NCI-H2227 (cell line): ENCODE results near the gene EGFL6.
"Not testable (repeated sequence)": the region's sequence is repeated elsewhere in the genome, so short reads cannot be mapped to it uniquely, and the experiment has no call there.

Experiments
- DNase-seq: peaks from one replicate; lab custom pipeline; 2025; ENCODE audit not compliant: unreplicated experiment; lab: John Stamatoyannopoulos, UW

Gene EGFL6

DNA sequence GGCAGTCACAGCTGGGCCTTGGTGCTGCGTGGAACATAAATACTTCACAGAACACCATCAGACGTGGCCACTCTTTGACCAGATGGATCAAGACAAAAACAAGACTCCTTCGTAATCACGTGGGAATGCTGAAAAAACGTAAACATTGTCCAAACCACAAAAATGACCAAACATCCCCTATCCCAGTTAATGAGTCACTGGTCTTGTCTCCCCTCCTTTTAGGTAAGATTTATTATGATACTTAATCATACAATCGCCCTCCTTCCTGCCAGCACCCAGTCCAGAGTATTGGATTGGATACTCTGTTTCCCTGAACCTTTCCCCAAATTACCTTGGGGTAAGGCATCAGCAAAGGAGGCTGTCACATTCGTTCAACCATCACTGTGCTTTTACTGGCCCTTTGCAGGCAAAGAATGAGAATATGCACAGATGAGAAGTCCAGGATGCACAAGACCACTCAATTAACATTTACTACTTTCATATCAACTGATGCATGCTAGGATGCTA is 82.9 kb downstream of the EGFL6 start:
- DNase-seq: no peak

DNA sequence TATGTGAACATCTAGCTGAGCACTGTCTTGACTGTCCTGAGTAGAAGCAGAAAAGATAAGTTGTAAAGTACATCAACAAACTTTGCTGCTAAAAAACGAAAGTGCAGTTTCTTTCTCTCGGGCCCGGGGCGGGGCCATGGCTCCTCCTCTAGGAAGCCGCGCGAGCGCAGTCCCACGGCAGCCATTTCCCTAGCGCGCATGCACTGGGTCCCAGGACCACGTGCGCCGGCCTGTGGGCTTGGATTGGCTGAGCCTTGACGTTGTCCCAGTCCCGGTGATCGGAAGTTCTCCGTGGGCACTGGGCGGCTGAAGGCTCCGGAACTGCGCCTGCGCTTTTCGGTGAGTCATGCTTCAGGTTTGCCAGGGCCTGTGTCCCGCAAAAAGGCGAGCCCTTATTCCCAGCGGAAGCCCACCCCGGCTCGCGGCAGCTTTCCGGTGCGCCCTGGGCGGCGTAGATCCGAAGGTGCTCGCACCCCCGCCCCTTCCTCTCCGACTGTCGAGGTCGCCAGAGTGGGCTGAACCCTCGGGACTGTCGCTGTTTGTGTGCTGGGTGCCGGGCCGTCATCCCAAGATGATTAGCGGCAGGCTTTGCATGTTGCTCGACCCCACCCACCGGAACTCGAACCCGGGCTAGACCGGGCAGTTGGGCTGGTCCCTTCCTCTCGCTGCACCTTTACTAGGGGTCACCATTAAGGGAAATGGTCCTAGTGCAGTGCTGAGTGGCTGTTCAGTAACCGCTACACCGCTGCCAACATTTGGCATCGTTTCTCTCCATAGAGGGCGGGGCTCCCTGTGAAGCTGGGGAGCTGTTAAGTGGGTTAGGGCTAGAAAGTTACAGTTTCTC is 83.7 kb downstream of the EGFL6 start, which contains the start of gene TCEANC:
TCEANC (plus strand) TSS at position 292 of the 844 bp plus-strand sequence. CDS start 9,368 bp downstream, outside the sequence.
- DNase-seq: peak; percentile 99

DNA sequence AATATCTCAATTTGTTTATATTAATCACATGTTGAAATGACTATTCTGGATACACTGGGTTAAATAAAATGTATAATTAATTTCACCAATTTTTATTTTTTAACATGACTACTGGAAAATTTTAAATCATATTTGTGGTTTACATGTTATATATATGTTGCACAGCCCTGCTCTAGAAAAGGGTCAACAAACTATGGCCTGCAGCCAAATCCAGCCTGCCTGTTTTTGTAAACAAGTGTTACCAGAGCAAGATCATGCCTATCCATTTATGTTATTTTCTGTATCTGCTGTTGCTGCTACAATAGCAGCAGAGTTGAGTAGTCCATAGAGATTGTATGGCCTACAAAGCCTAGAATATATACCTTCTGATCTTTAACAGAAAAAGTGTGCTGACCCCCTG is 84.7 kb downstream of the EGFL6 start:
- DNase-seq: no peak

DNA sequence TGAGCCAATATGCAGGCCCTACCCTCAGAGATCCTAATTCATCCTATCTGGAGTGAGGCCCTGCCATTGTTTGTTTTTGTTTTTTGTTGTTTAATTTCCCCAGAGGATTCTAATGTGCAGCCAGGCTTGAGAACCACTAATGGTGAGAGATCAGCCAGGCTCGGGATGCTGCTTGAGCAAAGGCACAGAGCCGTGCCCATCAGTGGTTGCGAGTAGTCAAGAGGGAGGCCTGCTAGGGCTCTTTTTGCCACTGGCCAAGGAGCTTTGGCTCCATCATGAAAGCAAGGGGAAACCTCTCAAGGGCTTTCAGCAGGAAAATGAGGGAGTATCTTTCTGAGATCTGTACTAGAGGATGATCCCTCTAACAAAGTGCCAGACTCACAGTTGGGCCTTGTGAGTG is 86.3 kb downstream of the EGFL6 start:
- DNase-seq: no peak

DNA sequence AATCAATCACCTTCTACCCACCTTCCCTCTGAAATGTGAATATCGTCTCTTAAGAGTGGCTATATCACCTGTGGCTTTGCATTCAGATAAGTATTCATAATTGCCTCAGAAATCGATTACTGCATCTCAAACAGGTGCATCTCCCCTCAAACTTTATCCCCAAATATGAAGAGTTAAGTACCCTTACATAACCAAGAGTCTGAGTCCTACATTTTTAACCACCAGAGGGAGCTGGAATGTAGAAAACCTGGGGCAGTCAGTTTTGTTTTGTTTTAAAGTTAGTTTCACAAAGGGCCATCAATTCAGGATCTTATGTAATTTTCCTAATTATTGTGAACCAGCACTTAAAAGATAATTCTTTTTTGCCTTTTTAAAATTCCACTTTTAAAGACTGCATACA is 89.2 kb downstream of the EGFL6 start:
- peak; percentile 62 for DNase-seq

DNA sequence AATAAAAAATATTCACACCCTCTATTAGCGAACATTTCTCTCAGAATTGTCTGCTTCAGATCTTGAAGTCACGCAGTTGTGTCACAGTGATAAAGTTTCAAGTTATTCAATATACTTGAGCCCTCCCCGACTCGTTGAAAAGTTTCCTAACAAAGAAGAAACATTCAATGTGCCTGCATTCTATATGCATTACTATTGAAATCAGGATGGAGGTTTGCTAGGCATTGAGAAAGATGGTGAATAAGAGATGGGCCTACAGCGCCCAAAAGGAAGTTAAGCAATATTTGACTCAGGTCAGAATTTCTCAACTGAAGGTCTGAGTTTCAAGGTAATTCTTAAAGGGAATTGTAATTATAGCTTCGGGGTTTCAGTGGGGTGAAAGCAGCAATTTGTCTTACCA is 89.7 kb downstream of the EGFL6 start:
- DNase-seq: no peak

DNA sequence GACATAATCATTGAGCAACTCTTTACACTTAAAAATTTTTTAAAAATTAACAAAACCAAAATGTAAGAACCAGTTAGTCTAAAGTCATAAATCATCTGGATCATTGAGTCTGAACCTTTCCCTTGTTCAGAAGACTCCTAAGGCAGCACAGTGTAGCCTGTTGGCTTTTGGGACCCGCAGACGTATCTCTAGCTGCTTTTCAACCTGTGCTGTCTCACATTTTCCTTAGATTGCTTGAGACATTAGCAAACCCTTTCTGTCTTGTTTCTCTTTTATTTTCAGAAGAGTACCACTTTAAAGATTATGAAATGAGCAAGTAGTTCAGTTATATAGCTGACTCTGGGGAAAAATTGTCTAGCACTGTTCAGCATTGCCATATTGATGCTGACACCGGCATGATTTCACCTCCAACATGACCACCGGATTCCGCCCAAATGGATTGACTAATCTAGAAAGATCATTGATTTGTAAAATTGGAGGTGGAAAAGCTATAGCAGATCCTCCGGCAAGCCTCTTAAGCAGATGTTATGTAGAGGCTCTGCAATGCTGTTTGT is 92.4 kb downstream of the EGFL6 start:
- DNase-seq: no peak

DNA sequence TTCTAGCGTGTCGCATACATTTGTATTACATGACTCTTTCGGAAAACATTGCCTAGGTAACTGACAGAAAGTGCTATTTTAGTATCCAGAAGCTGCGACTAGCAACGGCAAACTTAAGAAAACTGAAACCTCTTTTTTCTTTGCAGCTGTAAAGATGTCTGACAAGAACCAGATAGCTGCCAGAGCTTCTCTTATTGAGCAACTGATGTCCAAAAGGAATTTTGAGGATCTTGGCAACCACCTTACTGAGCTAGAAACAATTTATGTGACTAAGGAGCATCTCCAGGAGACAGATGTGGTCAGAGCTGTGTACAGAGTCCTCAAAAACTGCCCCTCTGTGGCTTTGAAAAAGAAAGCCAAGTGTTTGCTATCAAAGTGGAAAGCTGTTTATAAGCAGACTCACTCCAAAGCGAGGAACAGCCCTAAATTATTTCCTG is 93.0 kb downstream of the EGFL6 start:
- DNase-seq: no peak

DNA sequence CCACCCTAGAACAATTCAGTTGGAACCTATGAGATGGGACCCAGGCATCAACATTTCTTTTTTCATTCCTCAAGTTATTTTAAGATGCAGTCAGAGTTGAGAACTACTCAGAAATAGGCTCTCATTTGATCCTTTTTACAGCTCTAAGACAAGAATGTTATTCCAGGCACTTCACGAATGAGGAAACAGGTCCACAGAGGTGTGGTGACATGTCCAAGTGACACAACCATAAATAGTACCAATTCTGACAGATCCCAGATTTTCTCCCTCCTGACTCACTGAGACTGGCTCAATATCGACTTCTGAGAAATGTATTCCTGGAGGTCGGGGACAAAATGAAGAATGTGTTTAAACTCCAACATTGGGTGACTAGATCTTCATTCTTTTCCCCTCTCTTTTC is 94.6 kb downstream of the EGFL6 start:
- DNase-seq: no peak

DNA sequence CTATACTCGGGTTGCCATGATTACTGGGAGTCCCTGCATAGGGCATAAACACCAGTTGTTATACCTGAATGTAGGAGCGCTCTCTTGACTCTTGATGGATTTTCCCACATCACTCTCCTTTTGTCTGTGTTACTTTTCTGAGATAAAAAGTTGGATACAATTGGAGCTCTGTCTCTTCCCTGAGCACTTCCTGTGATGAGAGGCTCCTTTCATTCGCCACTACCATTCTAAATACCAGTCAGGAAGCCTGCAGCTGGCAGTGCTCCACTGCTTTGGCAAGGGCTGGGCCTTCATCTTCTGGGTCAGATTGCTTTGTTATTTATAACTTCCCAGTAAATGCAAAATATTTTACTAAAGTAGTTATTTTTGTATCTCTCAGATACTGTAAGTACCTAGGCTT is 97.4 kb downstream of the EGFL6 start:
- DNase-seq: no peak

DNA sequence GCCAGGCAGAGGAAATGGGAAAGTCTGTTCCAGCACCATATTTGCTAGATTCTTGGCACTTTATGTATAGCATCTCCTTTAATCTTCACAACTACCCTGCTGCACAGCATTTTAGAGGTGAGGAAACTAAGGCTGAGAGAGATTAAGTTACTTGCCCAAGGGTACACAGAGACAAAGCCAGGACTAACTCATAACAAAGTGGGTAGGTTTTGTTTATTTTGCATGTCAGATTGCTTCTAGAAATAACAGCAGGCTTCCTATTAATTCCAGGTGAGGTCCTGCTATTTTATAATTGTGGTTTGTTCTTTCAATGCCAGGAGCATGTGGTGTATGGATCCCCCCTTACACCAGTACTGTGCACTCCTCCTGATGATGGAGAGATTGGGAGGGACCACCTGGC is 98.5 kb downstream of the EGFL6 start:
- DNase-seq: no peak

DNA sequence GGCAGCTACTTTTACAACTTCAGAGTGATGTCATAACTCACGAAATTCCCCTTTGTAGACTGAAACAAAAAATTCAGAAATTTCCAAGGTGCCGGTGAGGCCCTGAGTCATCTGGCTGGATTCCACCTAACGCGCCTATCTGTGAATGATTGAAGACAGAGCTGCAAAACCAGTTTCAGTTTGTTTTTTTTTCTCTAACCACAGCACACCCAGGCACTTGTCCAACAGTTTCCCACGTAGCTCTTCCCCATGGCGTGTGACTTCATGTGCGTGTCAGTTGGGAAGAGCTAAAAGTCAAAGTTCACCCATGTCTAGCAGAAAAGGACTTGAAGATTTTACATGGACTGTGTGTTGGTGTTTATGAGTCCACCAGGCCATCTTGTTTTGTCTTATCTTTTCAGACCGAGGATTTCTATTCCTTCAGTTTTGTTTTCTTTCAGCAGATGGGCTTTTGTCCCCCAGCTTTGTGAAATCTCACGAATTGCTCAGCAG is 99.9 kb downstream of the EGFL6 start:
- no peak for DNase-seq

DNA sequence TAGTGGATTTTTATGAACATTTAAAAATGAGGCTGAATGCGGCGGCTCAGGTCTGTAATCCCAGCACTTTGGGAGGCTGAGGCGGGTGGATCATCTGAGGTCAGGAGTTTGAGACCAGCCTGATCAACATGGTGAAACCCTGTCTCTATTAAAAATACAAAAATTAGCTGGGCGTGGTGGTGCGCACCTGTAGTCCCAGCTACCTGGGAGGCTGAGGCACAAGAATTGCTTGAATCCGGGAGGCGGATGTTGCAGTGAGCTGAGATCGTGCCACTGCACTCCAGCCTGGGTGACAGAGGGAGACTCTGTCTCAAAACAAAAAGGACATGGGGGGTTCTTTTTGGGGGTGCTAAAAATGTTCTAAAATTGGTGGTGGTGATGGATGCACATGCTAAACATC is 100.4 kb downstream of the EGFL6 start:
- DNase-seq: not testable (repeated sequence)

DNA sequence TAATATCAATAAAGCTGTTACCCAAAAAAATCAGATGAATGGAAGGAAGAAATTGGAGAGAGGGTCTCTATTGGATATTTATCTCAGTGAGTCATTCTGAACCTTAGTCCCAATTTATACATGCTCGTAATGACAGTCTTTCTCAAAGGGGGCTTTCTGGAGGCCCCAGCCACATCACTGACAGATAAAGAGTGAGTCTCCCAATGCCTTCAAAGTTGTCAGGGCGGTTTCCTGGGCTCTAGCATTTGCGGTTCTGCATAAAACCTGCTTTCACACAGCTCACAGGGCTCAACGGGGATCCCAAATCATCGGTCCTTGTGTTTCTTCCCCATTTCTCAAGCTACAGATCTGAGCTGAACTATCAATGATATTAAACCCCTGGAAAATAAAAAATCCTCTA is 100.8 kb downstream of the EGFL6 start:
- no peak for DNase-seq

DNA sequence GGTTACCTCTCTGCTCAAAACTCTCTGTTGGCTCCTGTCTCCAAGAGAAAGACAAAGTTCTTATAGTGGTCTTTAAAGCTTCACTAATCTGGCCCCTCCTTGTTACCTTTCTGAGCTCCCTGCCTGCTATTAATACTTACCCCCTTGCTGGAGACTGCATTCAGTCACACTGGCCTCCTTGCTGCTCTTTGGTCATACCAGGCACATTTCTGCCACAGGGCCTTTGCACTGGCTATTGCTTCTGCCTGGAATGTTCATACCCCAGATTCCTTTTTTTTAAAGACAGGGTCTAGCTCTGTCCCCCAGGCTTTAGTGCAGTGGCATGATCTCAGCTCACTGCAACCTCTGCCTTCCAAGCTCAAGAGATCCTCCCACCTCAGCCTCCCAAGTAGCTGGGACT is 103.6 kb downstream of the EGFL6 start:
- no peak for DNase-seq

DNA sequence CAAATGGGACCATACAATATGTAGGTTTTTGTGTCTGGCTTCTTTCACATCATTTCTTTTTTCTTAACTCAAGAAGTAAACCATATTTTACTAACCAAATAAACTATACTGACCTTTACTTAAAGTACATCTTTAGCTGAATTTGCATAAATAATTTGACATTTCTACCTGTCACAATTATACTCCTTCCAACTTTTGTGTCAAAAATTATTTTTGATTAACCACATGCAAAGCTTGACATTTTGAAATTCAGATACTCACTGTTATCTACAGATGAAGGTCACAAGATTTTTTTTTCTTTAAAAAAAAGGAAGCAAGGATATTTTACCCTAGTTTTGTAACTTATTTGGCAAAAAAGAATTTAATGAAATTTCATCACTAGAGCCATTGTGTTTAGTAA is 107.5 kb downstream of the EGFL6 start:
- DNase-seq: no peak

DNA sequence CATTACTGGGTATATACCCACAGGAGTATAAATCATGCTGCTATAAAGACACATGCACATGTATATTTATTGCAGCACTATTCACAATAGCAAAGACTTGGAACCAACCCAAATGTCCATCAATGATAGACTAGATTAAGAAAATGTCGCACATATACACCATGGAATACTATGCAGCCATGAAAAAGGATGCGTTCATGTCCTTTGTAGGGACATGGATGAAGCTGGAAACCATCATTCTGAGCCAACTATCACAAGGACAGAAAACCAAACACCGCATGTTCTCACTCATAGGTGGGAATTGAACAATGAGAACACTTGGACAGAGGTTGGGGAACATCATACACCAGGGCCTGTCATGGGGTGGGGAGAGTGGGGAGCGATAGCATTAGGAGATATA is 110.3 kb downstream of the EGFL6 start:
- not testable (repeated sequence) for DNase-seq

DNA sequence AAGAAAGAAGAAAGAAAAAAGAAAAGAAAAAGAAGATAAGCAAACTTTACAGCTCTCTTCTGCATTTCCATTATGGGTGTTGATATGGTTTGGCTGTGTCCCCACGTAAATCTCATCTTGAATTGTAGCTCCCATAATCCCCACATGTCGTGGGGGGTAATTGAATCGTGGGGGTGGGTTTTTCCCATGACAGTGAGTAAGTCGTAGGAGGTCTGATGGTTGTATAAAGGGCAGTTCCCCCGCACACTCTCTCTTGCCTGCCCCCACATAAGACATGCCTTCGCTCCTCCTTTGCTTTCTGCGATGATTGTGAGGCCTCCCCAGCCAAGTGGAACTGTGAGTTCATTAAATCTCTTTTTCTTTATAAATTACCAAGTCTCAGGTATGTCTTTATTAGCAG is 112.2 kb downstream of the EGFL6 start:
- no peak for DNase-seq
